Measurements from ENCODE around the gene MMS19.

The MMS19 gene

GRCh38 chr10:97483921-97484320 is 14.3 kb downstream of the MMS19 start:
- TF ChIP-seq EZH2phosphoT487 (conservative IDR thresholded peaks at IDR 0.05; ENCODE audit: low read length) (no peak), CTCF (IDR thresholded peaks at IDR 0.05; ENCODE audit: insufficient read depth, low read length, poor library complexity, severe bottlenecking) (no peak)
- Histone ChIP-seq H3K27me3 (ENCODE audit: low read length) (no peaks in the 10 kb centered on the region), H3K27ac (ENCODE audit: low read depth, low read length) (no peak overlapping the region), H3K36me3 (ENCODE audit: low read length) (peaks cover 2% of the 10 kb centered on the region; the same call in 1 of the 2 replicates), H2AFZ (ENCODE audit: low read depth, low read length, severe bottlenecking) (no peak overlapping the region), H3K4me2 (ENCODE audit: low read depth, low read length, poor library complexity, severe bottlenecking) (no peak overlapping the region), H3K9me3 (ENCODE audit: insufficient read depth, low read length) (no peaks in the 10 kb centered on the region), H4K20me1 (ENCODE audit: low read depth, low read length) (peaks cover 17% of the 10 kb centered on the region; the same call in 1 of the 2 replicates), H3K9me2 (replicated peaks; ENCODE audit: insufficient read depth, low read length) (no peaks in the 10 kb centered on the region), H3K9ac (ENCODE audit: low read length) (no peak overlapping the region), H3F3A (ENCODE audit: insufficient read depth) (no peaks in the 10 kb centered on the region), H3K4me3 (ENCODE audit: insufficient read depth, low read length, poor library complexity, severe bottlenecking) (no peak overlapping the region), H3K79me2 (ENCODE audit: insufficient read depth, low read length) (peaks cover 42% of the 10 kb centered on the region)

- H3K79me2 ChIP-seq (ENCODE audit: insufficient read depth, low read length): peaks cover 38% of the 10 kb centered on the region
- peaks cover 2% of the 10 kb centered on the region; the same call in 1 of the 2 replicates for H3K36me3 ChIP-seq (ENCODE audit: low read length)
- H3F3A ChIP-seq (ENCODE audit: insufficient read depth): no peaks in the 10 kb centered on the region
- no peaks in the 10 kb centered on the region for H3K9me2 ChIP-seq (replicated peaks; ENCODE audit: insufficient read depth, low read length)
- no peaks in the 10 kb centered on the region for H3K9me3 ChIP-seq (ENCODE audit: insufficient read depth, low read length)
- H3K4me2 ChIP-seq (ENCODE audit: low read depth, low read length, poor library complexity, severe bottlenecking): no peak overlapping the region
- no peak overlapping the region for H3K4me3 ChIP-seq (ENCODE audit: insufficient read depth, low read length, poor library complexity, severe bottlenecking)
- no peak overlapping the region for H2AFZ ChIP-seq (ENCODE audit: low read depth, low read length, severe bottlenecking)
- H3K27ac ChIP-seq (ENCODE audit: low read depth, low read length): no peak overlapping the region
- peaks cover 14% of the 10 kb centered on the region; the same call in 1 of the 2 replicates for H4K20me1 ChIP-seq (ENCODE audit: low read depth, low read length)
- H3K27me3 ChIP-seq (ENCODE audit: low read length): no peaks in the 10 kb centered on the region
- no peak overlapping the region for H3K9ac ChIP-seq (ENCODE audit: low read length)
- TF ChIP-seq CTCF (IDR thresholded peaks at IDR 0.05; ENCODE audit: insufficient read depth, low read length, poor library complexity, severe bottlenecking): no peak
- TF ChIP-seq EZH2phosphoT487 (conservative IDR thresholded peaks at IDR 0.05; ENCODE audit: low read length): no peak
These were observed 14.7 kb downstream of the MMS19 start for GRCh38 chr10:97483506-97483905.

GRCh38 chr10:97482381-97482780 is 15.8 kb downstream of the MMS19 start:
- no peak overlapping the region for H3K27ac ChIP-seq (ENCODE audit: low read depth, low read length)
- H3K36me3 ChIP-seq (ENCODE audit: low read length): peaks cover 2% of the 10 kb centered on the region; the same call in 1 of the 2 replicates

More at GRCh38 chr10:97482381-97482780, 15.8 kb downstream of the MMS19 start:
- TF ChIP-seq EZH2phosphoT487 (conservative IDR thresholded peaks at IDR 0.05; ENCODE audit: low read length): no peak
- TF ChIP-seq CTCF (IDR thresholded peaks at IDR 0.05; ENCODE audit: insufficient read depth, low read length, poor library complexity, severe bottlenecking): no peak
- Histone ChIP-seq H3K4me3 (ENCODE audit: insufficient read depth, low read length, poor library complexity, severe bottlenecking) (no peak overlapping the region), H3K9me3 (ENCODE audit: insufficient read depth, low read length) (no peaks in the 10 kb centered on the region), H3K79me2 (ENCODE audit: insufficient read depth, low read length) (peaks cover 27% of the 10 kb centered on the region), H3F3A (ENCODE audit: insufficient read depth) (no peaks in the 10 kb centered on the region), H3K9me2 (replicated peaks; ENCODE audit: insufficient read depth, low read length) (no peaks in the 10 kb centered on the region), H4K20me1 (ENCODE audit: low read depth, low read length) (0 out of 2 replicates have a peak, but pooled peaks cover 9% of the 10 kb centered on the region), H2AFZ (ENCODE audit: low read depth, low read length, severe bottlenecking) (no peak overlapping the region), H3K27me3 (ENCODE audit: low read length) (no peaks in the 10 kb centered on the region), H3K9ac (ENCODE audit: low read length) (no peak overlapping the region), H3K4me2 (ENCODE audit: low read depth, low read length, poor library complexity, severe bottlenecking) (no peak overlapping the region)

Data from SU-DHL-6 (cell line).